ENCODE measurements around the gene PRKAR1B.

PRKAR1B gene

GRCh38 chr7:727104-727805, at the start of gene PRKAR1B:
TSS of gene PRKAR1B (minus strand) at chr7:727281. CDS start at chr7:711505, 15,776 bp downstream.
- peak; percentile 54 for DNase-seq

GRCh38 chr7:776381-776780, 49.3 kb upstream of the PRKAR1B start:
- no peak for DNase-seq

GRCh38 chr7:774161-775109, 47.4 kb upstream of the PRKAR1B start:
- DNase-seq = peak; percentile 71

- DNase-seq = no peak
These were observed 46.5 kb upstream of the PRKAR1B start for GRCh38 chr7:773622-773915.

- no peak for DNase-seq
These were observed 46.0 kb upstream of the PRKAR1B start for GRCh38 chr7:772861-773621.

GRCh38 chr7:772392-772791, 45.3 kb upstream of the PRKAR1B start:
- no peak for DNase-seq

GRCh38 chr7:772005-772294, 44.9 kb upstream of the PRKAR1B start:
- DNase-seq = no peak

GRCh38 chr7:771234-772004, 44.3 kb upstream of the PRKAR1B start:
- no peak for DNase-seq

- DNase-seq = no peak
These were observed 43.7 kb upstream of the PRKAR1B start for GRCh38 chr7:770741-771166.

- no peak for DNase-seq
These were observed 43.3 kb upstream of the PRKAR1B start for GRCh38 chr7:770336-770735.

GRCh38 chr7:768881-769504, 41.9 kb upstream of the PRKAR1B start:
- DNase-seq = no peak

- peak; percentile 57 for DNase-seq
These were observed 41.1 kb upstream of the PRKAR1B start for GRCh38 chr7:767941-768731.

GRCh38 chr7:767580-767940, 40.5 kb upstream of the PRKAR1B start:
- DNase-seq = peak; percentile 28

GRCh38 chr7:765383-765782, 38.3 kb upstream of the PRKAR1B start:
- DNase-seq = no peak

GRCh38 chr7:763762-764161, 36.7 kb upstream of the PRKAR1B start:
- no peak for DNase-seq

- DNase-seq = no peak
These were observed 35.8 kb upstream of the PRKAR1B start for GRCh38 chr7:762885-763284.

- DNase-seq = no peak
These were observed 34.5 kb upstream of the PRKAR1B start for GRCh38 chr7:761631-762030.

GRCh38 chr7:761101-761500, 34.0 kb upstream of the PRKAR1B start:
- DNase-seq = no peak

GRCh38 chr7:760006-760405, 32.9 kb upstream of the PRKAR1B start:
- no peak for DNase-seq

GRCh38 chr7:759569-759968, 32.5 kb upstream of the PRKAR1B start:
- DNase-seq = no peak

- no peak for DNase-seq
These were observed 30.7 kb upstream of the PRKAR1B start for GRCh38 chr7:757741-758163.

Data from CD4-positive, alpha-beta T cell treated with Interleukin-6 for 4 hours (primary cell).